Neuron (in vitro differentiated cells): ENCODE results near the gene ARGLU1.

Experiments used
- H2AFZ ChIP-seq: one replicate; pipeline ENCODE4 v1.6.1; 2013; ENCODE audit warnings: low read depth, mild to moderate bottlenecking, inconsistent platforms, low read length, moderate library complexity
- H3K27me3 ChIP-seq: one replicate; pipeline ENCODE4 v1.6.1; 2013; ENCODE audit warnings: low read length; ENCODE audit not compliant: insufficient read depth
- H3K36me3 ChIP-seq: one replicate; pipeline ENCODE4 v1.6.1; 2013; ENCODE audit warnings: low read length; ENCODE audit not compliant: insufficient read depth
- H3K4me1 ChIP-seq: one replicate; pipeline ENCODE4 v1.6.1; 2013; ENCODE audit warnings: low read length; ENCODE audit not compliant: insufficient read depth
- H3K4me3 ChIP-seq: 2 replicates; pipeline ENCODE4 v1.5.1; 2013; ENCODE audit warnings: mild to moderate bottlenecking, low read length, moderate library complexity
- H3K9me3 ChIP-seq: one replicate; pipeline ENCODE4 v1.6.1; 2013; ENCODE audit warnings: low read length

Gene ARGLU1

GRCh38 chr13:106505295-106505694, 62.6 kb downstream of the ARGLU1 start:
- H3K27me3 ChIP-seq: no peaks in the 10 kb centered on the region
- peaks cover 11% of the 10 kb centered on the region for H3K4me1 ChIP-seq
- H3K36me3 ChIP-seq: peaks cover 95% of the 10 kb centered on the region
- no peak overlapping the region for H2AFZ ChIP-seq
- peaks cover under 1% of the 10 kb centered on the region for H3K9me3 ChIP-seq
- no peak overlapping the region for H3K4me3 ChIP-seq

GRCh38 chr13:106503730-106504453, 64.0 kb downstream of the ARGLU1 start:
- no peak overlapping the region for H3K4me3 ChIP-seq
- peaks cover 92% of the 10 kb centered on the region for H3K36me3 ChIP-seq
- H3K27me3 ChIP-seq: no peaks in the 10 kb centered on the region
- H3K4me1 ChIP-seq: peaks cover 24% of the 10 kb centered on the region
- H2AFZ ChIP-seq: no peak overlapping the region
- H3K9me3 ChIP-seq: no peaks in the 10 kb centered on the region

- no peaks in the 10 kb centered on the region for H3K9me3 ChIP-seq
- H3K36me3 ChIP-seq: peaks cover 90% of the 10 kb centered on the region
- H2AFZ ChIP-seq: no peak overlapping the region
- no peaks in the 10 kb centered on the region for H3K27me3 ChIP-seq
- H3K4me1 ChIP-seq: peaks cover 28% of the 10 kb centered on the region
- no peak overlapping the region for H3K4me3 ChIP-seq
These were observed 64.7 kb downstream of the ARGLU1 start for GRCh38 chr13:106503272-106503671.

- peaks cover 87% of the 10 kb centered on the region for H3K36me3 ChIP-seq
- H3K27me3 ChIP-seq: no peaks in the 10 kb centered on the region
- H2AFZ ChIP-seq: no peak overlapping the region
- H3K4me3 ChIP-seq: no peak overlapping the region
- H3K9me3 ChIP-seq: no peaks in the 10 kb centered on the region
- peaks cover 39% of the 10 kb centered on the region for H3K4me1 ChIP-seq
These were observed 67.5 kb downstream of the ARGLU1 start for GRCh38 chr13:106500445-106500844.

- no peaks in the 10 kb centered on the region for H3K27me3 ChIP-seq
- no peaks in the 10 kb centered on the region for H3K9me3 ChIP-seq
- H3K4me1 ChIP-seq: peaks cover 39% of the 10 kb centered on the region
- peaks cover 86% of the 10 kb centered on the region for H3K36me3 ChIP-seq
- H2AFZ ChIP-seq: no peak overlapping the region
- H3K4me3 ChIP-seq: no peak overlapping the region
These were observed 68.0 kb downstream of the ARGLU1 start for GRCh38 chr13:106499896-106500295.

- H3K27me3 ChIP-seq: no peaks in the 10 kb centered on the region
- H2AFZ ChIP-seq: no peak overlapping the region
- peaks cover 86% of the 10 kb centered on the region for H3K36me3 ChIP-seq
- no peak overlapping the region for H3K4me3 ChIP-seq
- peaks cover 39% of the 10 kb centered on the region for H3K4me1 ChIP-seq
- H3K9me3 ChIP-seq: no peaks in the 10 kb centered on the region
These were observed 68.8 kb downstream of the ARGLU1 start for GRCh38 chr13:106499113-106499512.

GRCh38 chr13:106498571-106498970, 69.4 kb downstream of the ARGLU1 start:
- Histone ChIP-seq H3K9me3 (no peaks in the 10 kb centered on the region), H3K4me1 (peaks cover 39% of the 10 kb centered on the region), H3K27me3 (no peaks in the 10 kb centered on the region), H3K4me3 (no peak overlapping the region), H2AFZ (no peak overlapping the region), H3K36me3 (peaks cover 86% of the 10 kb centered on the region)

GRCh38 chr13:106498158-106498557, 69.8 kb downstream of the ARGLU1 start:
- H3K27me3 ChIP-seq: no peaks in the 10 kb centered on the region
- H3K4me1 ChIP-seq: peaks cover 39% of the 10 kb centered on the region
- H3K9me3 ChIP-seq: no peaks in the 10 kb centered on the region
- no peak overlapping the region for H3K4me3 ChIP-seq
- H2AFZ ChIP-seq: no peak overlapping the region
- H3K36me3 ChIP-seq: peaks cover 86% of the 10 kb centered on the region

- H2AFZ ChIP-seq: no peak overlapping the region
These were observed 70.9 kb downstream of the ARGLU1 start for GRCh38 chr13:106497079-106497478.

GRCh38 chr13:106496072-106496997, 71.6 kb downstream of the ARGLU1 start:
- no peak overlapping the region for H2AFZ ChIP-seq
- no peak overlapping the region for H3K4me3 ChIP-seq
- H3K4me1 ChIP-seq: peaks cover 46% of the 10 kb centered on the region
- peaks cover 90% of the 10 kb centered on the region for H3K36me3 ChIP-seq
- H3K27me3 ChIP-seq: no peaks in the 10 kb centered on the region
- no peaks in the 10 kb centered on the region for H3K9me3 ChIP-seq

More at GRCh38 chr13:106497079-106497478, 70.9 kb downstream of the ARGLU1 start:
- Histone ChIP-seq H3K27me3 (no peaks in the 10 kb centered on the region), H3K4me1 (peaks cover 44% of the 10 kb centered on the region), H3K9me3 (no peaks in the 10 kb centered on the region), H3K4me3 (no peak overlapping the region), H3K36me3 (peaks cover 86% of the 10 kb centered on the region)

GRCh38 chr13:106494936-106495335, 73.0 kb downstream of the ARGLU1 start:
- H2AFZ ChIP-seq: no peak overlapping the region
- H3K4me3 ChIP-seq: no peak overlapping the region
- H3K36me3 ChIP-seq: peaks cover 91% of the 10 kb centered on the region
- H3K4me1 ChIP-seq: peaks cover 48% of the 10 kb centered on the region
- no peaks in the 10 kb centered on the region for H3K9me3 ChIP-seq
- no peaks in the 10 kb centered on the region for H3K27me3 ChIP-seq

GRCh38 chr13:106494506-106494905, 73.4 kb downstream of the ARGLU1 start:
- Histone ChIP-seq H3K4me3 (no peak overlapping the region), H2AFZ (no peak overlapping the region), H3K4me1 (peaks cover 43% of the 10 kb centered on the region), H3K27me3 (no peaks in the 10 kb centered on the region), H3K36me3 (peaks cover 91% of the 10 kb centered on the region), H3K9me3 (no peaks in the 10 kb centered on the region)

- Histone ChIP-seq H3K4me3 (no peak overlapping the region), H3K36me3 (peaks cover 89% of the 10 kb centered on the region), H2AFZ (no peak overlapping the region), H3K4me1 (peaks cover 36% of the 10 kb centered on the region), H3K27me3 (no peaks in the 10 kb centered on the region), H3K9me3 (no peaks in the 10 kb centered on the region)
These were observed 74.3 kb downstream of the ARGLU1 start for GRCh38 chr13:106493533-106494220.
